GM19240 (cell line): ENCODE data around the gene RNU5B-1.
A peak's percentile ranks its signal among the peaks of the same experiment; 100 is the strongest.

Experiments used
- DNase-seq: peaks from one replicate; pipeline ENCODE4 v3.0.0; 2011; ENCODE audit warnings: low spot score; ENCODE audit not compliant: insufficient read length

Gene RNU5B-1

GRCh38 chr15:65287520-65287855, 17.0 kb upstream of the RNU5B-1 start:
- no peak for DNase-seq

GRCh38 chr15:65289261-65289854, 15.1 kb upstream of the RNU5B-1 start:
- DNase-seq = no peak

- DNase-seq = no peak
These were observed 14.2 kb upstream of the RNU5B-1 start for GRCh38 chr15:65290228-65290627.

- no peak for DNase-seq
These were observed 11.4 kb upstream of the RNU5B-1 start for GRCh38 chr15:65292938-65293518.

- no peak for DNase-seq
These were observed 5.7 kb upstream of the RNU5B-1 start for GRCh38 chr15:65298731-65299130.

GRCh38 chr15:65300924-65301441, 3.5 kb upstream of the RNU5B-1 start:
- no peak for DNase-seq

GRCh38 chr15:65302061-65302460, 2.4 kb upstream of the RNU5B-1 start:
- no peak for DNase-seq

GRCh38 chr15:65303687-65304380, 643 bp upstream of the RNU5B-1 start:
- DNase-seq = no peak

GRCh38 chr15:65305150-65305758, 777 bp downstream of the RNU5B-1 start:
- no peak for DNase-seq

- DNase-seq = no peak
These were observed 1.3 kb downstream of the RNU5B-1 start for GRCh38 chr15:65305776-65306175.

GRCh38 chr15:65306551-65306950, 2.1 kb downstream of the RNU5B-1 start:
- DNase-seq = no peak

GRCh38 chr15:65307978-65308377, 3.5 kb downstream of the RNU5B-1 start:
- DNase-seq = no peak

- DNase-seq = no peak
These were observed 5.5 kb downstream of the RNU5B-1 start for GRCh38 chr15:65309882-65310418.

GRCh38 chr15:65310431-65311137, 6.1 kb downstream of the RNU5B-1 start:
- DNase-seq = no peak

- no peak for DNase-seq
These were observed 7.3 kb downstream of the RNU5B-1 start for GRCh38 chr15:65311760-65312159.

- DNase-seq = no peak
These were observed 8.0 kb downstream of the RNU5B-1 start for GRCh38 chr15:65312400-65312916.

- DNase-seq = peak; percentile 94
These were observed 14.4 kb downstream of the RNU5B-1 start for GRCh38 chr15:65318870-65319356.

- no peak for DNase-seq
These were observed 18.6 kb downstream of the RNU5B-1 start for GRCh38 chr15:65323071-65323511.

GRCh38 chr15:65326117-65326526, 21.6 kb downstream of the RNU5B-1 start:
- no peak for DNase-seq

- DNase-seq = no peak
These were observed 22.3 kb downstream of the RNU5B-1 start for GRCh38 chr15:65326818-65327217.
